ENCODE results near the gene GUCY2D. TPM values are rescaled to one million over a fixed set of nuclear protein-coding genes. Genes with fewer than 3 reads are reported as not detected.

The GUCY2D gene
- total RNA-seq, 2 experiments from 2014 or later = not detected

- Mint-ChIP-seq H3K9me3 (ENCODE audit: low read depth) (peaks cover 15% of the 10 kb centered on the region), H3K27ac (no peak overlapping the region), H3K36me3 (ENCODE audit: low read depth) (no peaks in the 10 kb centered on the region), H3K4me1 (peaks cover 3% of the 10 kb centered on the region), H3K27me3 (peaks cover 8% of the 10 kb centered on the region), H3K4me3 (no peak overlapping the region)
- no peak for DNase-seq
- intact Hi-C loops (cut with DNase I, micrococcal nuclease) = no loop called here
- ChIA-PET POLR2A (no interaction called here), CTCF (interaction anchor here (0.6 to 1.5 kb wide), 4 partner anchors 9 to 57 kb away, joined by 3 to 4 read pairs (median 3); no protein-coding TSS in a partner anchor)
- no peak for ATAC-seq
Measured at GRCh38 chr17:7974638-7975131, 27.7 kb upstream of the GUCY2D start.

GRCh38 chr17:7977039-7977438 lies 25.4 kb upstream of the GUCY2D start:
- no peak for DNase-seq
- peaks cover 3% of the 10 kb centered on the region for H3K4me1 Mint-ChIP-seq
- H3K4me3 Mint-ChIP-seq = no peak overlapping the region
- CTCF ChIA-PET = no interaction called here
- peaks cover 15% of the 10 kb centered on the region for H3K9me3 Mint-ChIP-seq (ENCODE audit: low read depth)
- POLR2A ChIA-PET = no interaction called here
- ATAC-seq = no peak
- no peaks in the 10 kb centered on the region for H3K36me3 Mint-ChIP-seq (ENCODE audit: low read depth)
- intact Hi-C loops (cut with DNase I, micrococcal nuclease) = no loop called here
- peaks cover 9% of the 10 kb centered on the region for H3K27me3 Mint-ChIP-seq
- no peak overlapping the region for H3K27ac Mint-ChIP-seq

- POLR2A ChIA-PET = no interaction called here
- H3K4me1 Mint-ChIP-seq = peaks cover 3% of the 10 kb centered on the region
Measured at GRCh38 chr17:7977805-7978204, 24.6 kb upstream of the GUCY2D start.

DNA sequence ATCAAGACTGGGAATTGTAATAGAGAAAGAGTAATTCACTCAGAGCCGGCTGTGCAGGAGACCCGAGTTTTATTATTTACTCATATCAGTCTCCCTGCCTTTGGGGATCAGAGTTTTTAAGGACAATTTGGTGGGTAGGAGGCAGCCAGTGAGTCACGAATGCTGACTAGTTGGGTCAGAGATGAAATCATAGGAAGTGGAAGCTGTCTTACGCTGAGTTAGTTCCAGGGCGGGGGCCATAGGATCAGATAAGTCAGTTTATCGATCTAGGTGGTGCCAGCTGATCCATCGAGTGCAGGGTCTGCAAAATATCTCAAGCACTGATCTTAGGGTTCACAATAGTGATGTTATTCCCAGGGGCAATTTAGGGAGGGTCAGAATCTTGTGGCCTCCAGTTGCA lies 20.2 kb upstream of the GUCY2D start:
- no peak overlapping the region for H3K4me3 Mint-ChIP-seq
- H3K9me3 Mint-ChIP-seq (ENCODE audit: low read depth) = no peaks in the 10 kb centered on the region
- DNase-seq (no peak), ATAC-seq (peak; percentile 60)
- H3K27me3 Mint-ChIP-seq = peaks cover 9% of the 10 kb centered on the region
- H3K27ac Mint-ChIP-seq = no peak overlapping the region
- ChIA-PET CTCF (interaction anchor here (0.7 to 1.6 kb wide), 3 partner anchors 59 to 163 kb away, joined by 3 to 4 read pairs (median 3); no protein-coding TSS in a partner anchor), POLR2A (no interaction called here)
- intact Hi-C loops (cut with DNase I, micrococcal nuclease) = no loop called here
- H3K36me3 Mint-ChIP-seq (ENCODE audit: low read depth) = no peaks in the 10 kb centered on the region
- H3K4me1 Mint-ChIP-seq = peaks cover 3% of the 10 kb centered on the region

More at GRCh38 chr17:7977805-7978204, 24.6 kb upstream of the GUCY2D start:
- CTCF ChIA-PET = interaction anchor here (0.5 to 1.1 kb wide), 2 partner anchors 19 to 80 kb away, joined by 3 read pairs; no protein-coding TSS in a partner anchor
- ATAC-seq (no peak), DNase-seq (no peak)
- intact Hi-C loops (cut with DNase I, micrococcal nuclease) = no loop called here
- Mint-ChIP-seq H3K27me3 (peaks cover 9% of the 10 kb centered on the region), H3K4me3 (no peak overlapping the region), H3K36me3 (ENCODE audit: low read depth) (no peaks in the 10 kb centered on the region), H3K9me3 (ENCODE audit: low read depth) (peaks cover 15% of the 10 kb centered on the region), H3K27ac (no peak overlapping the region)

DNA sequence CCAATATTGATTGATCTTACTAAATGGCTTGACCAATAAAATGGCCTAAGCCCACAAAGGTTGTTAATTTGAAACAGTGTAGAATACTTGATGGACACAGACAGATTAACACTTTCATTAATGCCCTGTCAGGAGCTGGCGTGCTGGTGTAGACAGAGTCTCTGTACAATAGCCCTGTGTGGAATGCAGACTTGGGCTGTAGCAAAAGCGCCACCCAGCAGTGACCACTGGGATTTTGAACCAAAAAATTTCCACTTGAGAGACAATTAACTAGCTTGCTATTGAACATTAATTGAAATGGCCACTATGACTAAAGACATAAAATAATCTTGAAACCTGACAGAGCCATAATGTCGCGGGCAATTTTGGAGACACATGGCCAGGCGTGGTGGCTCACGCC lies 19.7 kb upstream of the GUCY2D start:
- Mint-ChIP-seq H3K27me3 (peaks cover 13% of the 10 kb centered on the region), H3K4me3 (no peak overlapping the region), H3K4me1 (peaks cover 3% of the 10 kb centered on the region), H3K9me3 (ENCODE audit: low read depth) (no peaks in the 10 kb centered on the region), H3K36me3 (ENCODE audit: low read depth) (no peaks in the 10 kb centered on the region), H3K27ac (no peak overlapping the region)
- ChIA-PET POLR2A (no interaction called here), CTCF (interaction anchor here (0.7 to 2.2 kb wide), 3 partner anchors 30 to 164 kb away, joined by 3 to 7 read pairs (median 4); no protein-coding TSS in a partner anchor)
- ATAC-seq (no peak), DNase-seq (no peak)
- intact Hi-C loops (cut with DNase I, micrococcal nuclease) = no loop called here

DNA sequence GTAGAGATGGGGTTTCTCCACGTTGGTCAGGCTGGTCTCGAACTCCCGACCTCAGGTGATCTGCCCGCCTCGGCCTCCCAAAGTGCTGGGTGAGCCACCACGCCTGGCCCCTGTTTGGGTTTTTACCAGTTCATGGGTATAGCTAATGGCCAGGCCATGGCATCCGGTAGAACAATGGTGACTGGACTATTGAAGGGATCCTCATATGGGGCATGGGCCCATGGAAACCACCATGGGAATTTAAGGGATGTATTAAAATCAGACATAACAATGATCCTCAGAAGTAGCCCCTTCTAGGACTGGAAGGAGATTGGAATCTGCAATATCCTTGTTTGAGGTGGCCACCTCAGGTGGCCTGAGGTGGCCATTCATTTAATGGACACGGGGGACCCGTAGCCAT lies 17.5 kb upstream of the GUCY2D start:
- no peak for DNase-seq
- Mint-ChIP-seq H3K36me3 (ENCODE audit: low read depth) (no peaks in the 10 kb centered on the region), H3K9me3 (ENCODE audit: low read depth) (no peaks in the 10 kb centered on the region), H3K27ac (no peak overlapping the region), H3K27me3 (peaks cover 10% of the 10 kb centered on the region), H3K4me3 (no peak overlapping the region), H3K4me1 (peaks cover 10% of the 10 kb centered on the region)
- CTCF ChIA-PET = interaction anchor here (0.8 to 2.2 kb wide), 5 partner anchors 13 to 233 kb away, joined by 3 to 7 read pairs (median 3); no protein-coding TSS in a partner anchor
- ATAC-seq = no peak
- POLR2A ChIA-PET = no interaction called here
- intact Hi-C loops (cut with DNase I, micrococcal nuclease) = no loop called here

DNA sequence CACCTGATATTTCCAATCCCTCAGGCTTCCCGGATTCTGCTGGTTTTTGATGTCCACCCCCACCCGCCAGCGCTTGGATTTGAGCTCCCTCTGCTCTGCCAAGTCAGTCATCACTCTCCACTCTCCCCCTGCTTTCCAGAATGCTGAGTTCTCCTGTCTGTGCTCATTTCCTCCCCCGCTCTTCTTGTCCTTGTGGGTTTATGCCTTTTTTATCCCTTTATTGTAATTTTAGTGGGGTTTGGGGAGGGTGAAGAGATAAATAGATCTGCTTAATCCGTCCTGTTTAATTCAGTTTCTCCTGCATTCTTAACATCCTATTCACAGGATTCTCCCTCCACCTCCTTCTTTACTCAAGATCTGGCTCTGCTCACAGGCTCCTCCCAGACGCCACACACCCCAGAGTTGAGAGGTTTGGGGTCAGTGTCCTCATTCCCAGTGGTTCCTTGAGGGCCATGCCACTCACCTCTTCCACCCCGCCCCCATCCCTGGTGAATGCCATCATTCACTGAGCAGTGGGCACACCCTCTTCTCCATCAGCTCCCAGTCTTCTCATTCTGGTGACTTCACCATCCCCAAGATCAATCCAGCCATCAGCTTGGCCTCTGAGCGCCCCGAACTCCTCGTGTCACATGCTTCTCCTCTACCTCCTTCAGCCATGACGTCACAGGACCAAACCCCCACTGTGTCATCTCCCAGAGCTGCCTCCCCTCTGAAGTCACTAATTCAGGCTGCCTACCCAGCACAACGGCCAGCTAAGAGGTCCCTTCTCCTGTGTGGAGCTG lies 15.1 kb upstream of the GUCY2D start:
- ChIA-PET CTCF (interaction anchor here (0.7 to 6.2 kb wide), 15 partner anchors 12 to 360 kb away, joined by 3 to 56 read pairs (median 4); partner anchors contain the start of genes KCNAB3, NAA38 and SAT2), POLR2A (no interaction called here)
- H3K4me3 Mint-ChIP-seq = no peak overlapping the region
- peaks cover 14% of the 10 kb centered on the region for H3K4me1 Mint-ChIP-seq
- no peaks in the 10 kb centered on the region for H3K9me3 Mint-ChIP-seq (ENCODE audit: low read depth)
- H3K27me3 Mint-ChIP-seq = peaks cover 8% of the 10 kb centered on the region
- no peak for ATAC-seq
- intact Hi-C loops (cut with DNase I, micrococcal nuclease) = no loop called here
- no peak overlapping the region for H3K27ac Mint-ChIP-seq
- no peaks in the 10 kb centered on the region for H3K36me3 Mint-ChIP-seq (ENCODE audit: low read depth)
- DNase-seq = no peak

DNA sequence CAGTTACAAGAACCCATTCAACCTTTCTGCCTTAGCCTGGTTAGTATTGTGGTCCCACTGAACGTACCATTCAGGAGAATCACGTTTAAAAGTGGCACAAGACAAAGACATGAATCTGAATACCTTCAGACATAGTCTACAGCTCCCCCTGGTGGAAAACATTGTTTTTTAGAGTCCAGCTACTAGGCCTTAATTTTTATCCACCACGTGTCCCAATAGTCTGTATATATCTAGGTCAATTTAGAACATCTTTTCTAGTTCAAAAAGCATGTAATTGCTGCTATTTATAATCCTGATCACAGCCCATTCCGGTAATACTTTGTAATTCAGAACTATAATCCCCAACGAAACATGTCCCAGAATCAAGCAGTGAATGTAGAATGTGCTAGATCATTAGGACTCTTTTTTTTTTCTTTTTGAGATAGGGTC lies 13.7 kb upstream of the GUCY2D start:
- ChIA-PET CTCF (interaction anchor here (0.7 to 6.2 kb wide), 34 partner anchors 8 to 258 kb away, joined by 3 to 61 read pairs (median 4); partner anchors contain the start of genes CNTROB, GUCY2D, NAA38 and RNF227), POLR2A (interaction anchor here (0.8 kb wide), 2 partner anchors 73 to 665 kb away, joined by 3 to 11 read pairs; partner anchors contain the start of gene RNF227)
- Mint-ChIP-seq H3K4me3 (peak overlapping the region; percentile 73), H3K27me3 (peaks cover 5% of the 10 kb centered on the region), H3K4me1 (peaks cover 14% of the 10 kb centered on the region), H3K27ac (peak overlapping the region; percentile 75), H3K36me3 (ENCODE audit: low read depth) (no peaks in the 10 kb centered on the region), H3K9me3 (ENCODE audit: low read depth) (no peaks in the 10 kb centered on the region)
- ATAC-seq (peak; percentile 45), DNase-seq (peak; percentile 57)
- intact Hi-C loops (cut with DNase I, micrococcal nuclease) = loop anchor here in 1 of 2 experiments (2.0 kb wide), 2 partner anchors 126 to 166 kb away; no protein-coding TSS in a partner anchor

- ATAC-seq (peak; percentile 93), DNase-seq (peak; percentile 96)
- Mint-ChIP-seq H3K4me3 (peak overlapping the region; percentile 73), H3K27ac (peak overlapping the region; percentile 87), H3K36me3 (ENCODE audit: low read depth) (no peaks in the 10 kb centered on the region), H3K27me3 (peaks cover 5% of the 10 kb centered on the region), H3K4me1 (peaks cover 14% of the 10 kb centered on the region), H3K9me3 (ENCODE audit: low read depth) (no peaks in the 10 kb centered on the region)
- intact Hi-C loops (cut with DNase I, micrococcal nuclease) = loop anchor here (1.0 to 5.0 kb wide), 10 partner anchors 58 to 248 kb away; partner anchors contain the start of genes CNTROB (in 1 of the 2) and NAA38 (in 1 of the 2)
- POLR2A ChIA-PET = interaction anchor here (0.6 to 0.9 kb wide), 2 partner anchors 52 to 78 kb away, joined by 3 to 8 read pairs; no protein-coding TSS in a partner anchor
- CTCF ChIA-PET = interaction anchor here (0.6 to 6.2 kb wide), 57 partner anchors 9 to 339 kb away, joined by 3 to 61 read pairs (median 4); partner anchors contain the start of genes CHD3, CNTROB, GUCY2D and HES7
Measured at GRCh38 chr17:7989781-7990655, 12.4 kb upstream of the GUCY2D start.

GRCh38 chr17:7992516-7992915 lies 9.9 kb upstream of the GUCY2D start:
- POLR2A ChIA-PET = no interaction called here

More at GRCh38 chr17:7992516-7992915, 9.9 kb upstream of the GUCY2D start:
- H3K4me3 Mint-ChIP-seq = no peak overlapping the region
- H3K27me3 Mint-ChIP-seq = peaks cover 3% of the 10 kb centered on the region
- no peaks in the 10 kb centered on the region for H3K9me3 Mint-ChIP-seq (ENCODE audit: low read depth)
- ATAC-seq (no peak), DNase-seq (no peak)
- intact Hi-C loops (cut with DNase I, micrococcal nuclease) = loop anchor here in 1 of 2 experiments (5.0 kb wide), 1 partner anchor 250 kb away; no protein-coding TSS in a partner anchor
- H3K36me3 Mint-ChIP-seq (ENCODE audit: low read depth) = no peaks in the 10 kb centered on the region
- H3K27ac Mint-ChIP-seq = no peak overlapping the region
- peaks cover 17% of the 10 kb centered on the region for H3K4me1 Mint-ChIP-seq
- CTCF ChIA-PET = interaction anchor here (0.6 to 1.4 kb wide), 8 partner anchors 9 to 158 kb away, joined by 3 to 5 read pairs (median 4); partner anchors contain the start of gene RNF227

All from activated CD4-positive, alpha-beta T cell treated with anti-CD3 and anti-CD28 coated beads for 36 hours (primary cell).